Mesendoderm (in vitro differentiated cells): ENCODE results near the gene SNAPC2.

Experiments used
- DNase-seq: peaks from one replicate; pipeline ENCODE4 v3.0.0; 2013
- H2AK5ac ChIP-seq: 2 replicates; pipeline ENCODE4 v1.6.1; 2013; ENCODE audit warnings: low read length, inconsistent platforms
- H2BK120ac ChIP-seq: 2 replicates; pipeline ENCODE4 v1.6.1; 2013; ENCODE audit warnings: low read depth, mild to moderate bottlenecking, low read length, moderate library complexity, mixed read lengths
- H2BK15ac ChIP-seq: replicated peaks from 2 replicates; pipeline ENCODE4 v1.6.1; 2013; ENCODE audit warnings: low read depth, mild to moderate bottlenecking, moderate library complexity
- H2BK5ac ChIP-seq: 2 replicates; pipeline ENCODE4 v1.6.1; 2013; ENCODE audit warnings: low read length, inconsistent platforms
- H3K18ac ChIP-seq: 2 replicates; pipeline ENCODE4 v1.6.1; 2013; ENCODE audit warnings: mild to moderate bottlenecking, low read length, mixed read lengths
- H3K23ac ChIP-seq: one replicate; pipeline ENCODE4 v1.6.1; 2013; ENCODE audit warnings: low read length
- H3K27ac ChIP-seq: 2 replicates; pipeline ENCODE4 v1.5.1; 2013; ENCODE audit warnings: low read depth, mild to moderate bottlenecking, inconsistent platforms, low read length, moderate library complexity
- H3K27me3 ChIP-seq: 2 replicates; pipeline ENCODE4 v1.6.1; 2013; ENCODE audit warnings: low read length, control low read depth, mild to moderate bottlenecking, inconsistent platforms; ENCODE audit not compliant: insufficient read depth, poor library complexity
- H3K36me3 ChIP-seq: 2 replicates; pipeline ENCODE4 v1.6.1; 2013; ENCODE audit warnings: low read length, inconsistent platforms; ENCODE audit not compliant: control insufficient read depth, insufficient read depth
- H3K4ac ChIP-seq: one replicate; pipeline ENCODE4 v1.6.1; 2013; ENCODE audit warnings: low read depth, mild to moderate bottlenecking, low read length, moderate library complexity
- H3K4me1 ChIP-seq: 2 replicates; pipeline ENCODE4 v1.6.1; 2013; ENCODE audit warnings: low read depth, low read length, inconsistent platforms; ENCODE audit not compliant: control insufficient read depth
- H3K4me2 ChIP-seq: 2 replicates; pipeline ENCODE4 v1.6.1; 2013; ENCODE audit warnings: low read length
- H3K4me3 ChIP-seq: 2 replicates; pipeline ENCODE4 v1.5.1; 2013; ENCODE audit warnings: mild to moderate bottlenecking, low read length
- H3K56ac ChIP-seq: one replicate; pipeline ENCODE4 v1.6.1; 2013; ENCODE audit warnings: low read length
- H3K79me1 ChIP-seq: 2 replicates; pipeline ENCODE4 v1.6.1; 2013; ENCODE audit warnings: low read length, inconsistent platforms
- H3K79me2 ChIP-seq: 2 replicates; pipeline ENCODE4 v1.6.1; 2013; ENCODE audit warnings: mild to moderate bottlenecking, low read length; ENCODE audit not compliant: control insufficient read depth, insufficient read depth
- H3K9ac ChIP-seq: 2 replicates; pipeline ENCODE4 v1.6.1; 2013; ENCODE audit warnings: low read length, inconsistent platforms
- H4K5ac ChIP-seq: one replicate; pipeline ENCODE4 v1.6.1; 2013; ENCODE audit warnings: low read length
- H4K8ac ChIP-seq: one replicate; pipeline ENCODE4 v1.6.1; 2013; ENCODE audit warnings: low read depth, mild to moderate bottlenecking, control low read depth, low read length, moderate library complexity
- WGBS: extraction: QIAGEN DNeasy Blood & Tissue Kit; methylation state at CpG from one replicate; pipeline ENCODE4 v1.1.7; 2013; ENCODE audit warnings: low lambda C conversion rate, missing lambda C conversion rate; ENCODE audit not compliant: insufficient coverage; ENCODE audit errors: extremely low coverage; 5-methylcytosine and 5-hydroxymethylcytosine counted together

SNAPC2 gene

DNA sequence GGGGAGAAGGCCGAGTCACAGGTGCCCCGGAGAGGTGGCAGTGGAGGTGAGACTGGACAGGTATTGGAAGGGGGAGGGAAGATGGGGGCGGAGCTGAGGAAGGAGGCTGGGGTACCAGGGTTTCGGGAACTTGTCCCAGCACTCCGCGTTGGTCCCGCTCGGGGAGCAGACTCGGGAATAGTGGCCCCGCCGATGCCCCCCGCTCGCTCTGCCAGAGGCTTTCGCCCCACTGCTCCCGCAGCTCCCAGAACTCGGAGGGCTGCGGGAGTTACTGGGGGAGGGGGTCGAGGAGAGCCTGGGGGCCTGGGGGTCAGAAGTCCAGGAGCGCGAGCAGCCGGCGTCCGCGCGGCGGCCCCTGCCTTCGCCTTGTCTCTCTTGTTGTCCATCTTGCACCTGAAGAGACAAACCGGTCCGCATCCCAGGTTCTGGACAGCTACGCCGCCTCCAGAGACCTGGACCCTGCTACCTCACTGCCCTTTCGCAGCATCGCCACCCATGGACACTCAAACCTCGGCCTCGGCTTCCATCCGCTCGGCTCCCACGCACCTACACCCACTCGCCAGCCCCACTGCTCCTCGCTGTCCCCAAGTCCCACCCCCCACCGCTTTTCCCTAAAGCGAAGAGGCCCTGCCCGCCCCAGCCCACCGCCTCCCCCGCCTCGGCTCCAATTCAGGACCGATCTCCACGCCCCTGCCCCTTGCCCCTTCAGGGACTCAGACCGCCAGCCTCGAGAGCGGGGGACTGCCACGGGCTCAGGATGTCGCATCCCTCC lies 46.6 kb upstream of the SNAPC2 start:
- H4K8ac ChIP-seq = no peak overlapping the region
- DNase-seq = no peak
- no peaks in the 10 kb centered on the region for H3K79me2 ChIP-seq
- H3K4me3 ChIP-seq = no peak overlapping the region
- no peaks in the 10 kb centered on the region for H3K36me3 ChIP-seq
- no peak overlapping the region for H2BK15ac ChIP-seq
- H3K27me3 ChIP-seq = peaks cover 7% of the 10 kb centered on the region
- no CpG with 5 or more reads among the region's 53 CpGs for WGBS
- peak overlapping the region; percentile 49 for H3K56ac ChIP-seq
- H3K27ac ChIP-seq = no peak overlapping the region
- H2BK120ac ChIP-seq = no peak overlapping the region
- no peak overlapping the region for H3K4ac ChIP-seq
- no peaks in the 10 kb centered on the region for H3K79me1 ChIP-seq
- H3K4me1 ChIP-seq = no peaks in the 10 kb centered on the region
- H3K9ac ChIP-seq = no peak overlapping the region
- peak overlapping the region; percentile 22 for H3K18ac ChIP-seq
- no peak overlapping the region for H2AK5ac ChIP-seq
- H3K4me2 ChIP-seq = peak overlapping the region; percentile 22
- no peak overlapping the region for H4K5ac ChIP-seq
- H2BK5ac ChIP-seq = no peak overlapping the region
- no peak overlapping the region for H3K23ac ChIP-seq

DNA sequence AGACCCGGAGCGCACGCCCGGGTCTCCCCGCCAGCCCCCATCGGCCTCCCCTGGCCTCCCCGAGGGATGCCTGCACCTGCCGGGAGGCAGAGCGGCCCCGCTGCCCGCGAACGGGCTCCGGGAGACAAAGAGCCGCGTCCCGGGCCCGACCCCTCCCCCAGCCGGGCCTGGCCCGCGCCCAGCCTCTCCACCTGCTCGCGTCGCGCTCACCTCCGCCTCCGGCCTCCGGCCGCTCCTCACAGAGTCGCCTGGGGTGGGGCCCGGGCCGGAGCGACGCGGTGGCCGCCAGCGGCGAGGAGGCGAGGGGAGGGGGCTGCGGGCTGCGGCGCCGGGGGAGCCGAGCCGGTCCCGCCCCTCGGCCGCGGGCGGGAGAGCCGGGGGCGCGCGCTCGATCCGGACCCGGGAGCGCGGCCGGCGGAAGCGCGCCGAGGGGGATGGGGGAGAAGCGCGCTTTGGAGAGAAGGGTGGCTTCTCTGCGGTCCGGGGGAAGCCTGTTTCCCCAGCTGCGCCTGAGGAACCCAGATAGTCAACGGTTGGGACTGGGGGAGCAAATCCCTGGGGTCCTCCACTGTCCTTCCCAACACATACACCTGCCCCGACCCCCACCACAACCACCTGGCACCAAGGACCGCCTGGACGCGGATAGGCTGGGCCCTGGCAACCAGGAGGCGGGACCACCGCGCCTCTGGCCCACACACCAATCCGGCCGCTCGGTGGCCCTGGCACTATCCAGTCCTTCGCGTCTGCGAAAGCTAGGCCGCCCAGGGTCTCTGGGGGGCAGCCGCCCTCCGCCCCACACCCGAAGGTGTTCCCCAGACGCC lies 45.9 kb upstream of the SNAPC2 start, which contains the start of gene PRR36:
Gene PRR36, minus strand, starts transcription at position 315 of the 821 bp plus-strand sequence. CDS start 701 bp downstream, outside the sequence.
- peak within 1 kb of the TSS; percentile 22 for H3K18ac ChIP-seq
- H3K4ac ChIP-seq = no peak within 1 kb of the TSS
- no peaks in the 10 kb centered on the region for H3K79me1 ChIP-seq
- no peak within 1 kb of the TSS for H3K9ac ChIP-seq
- peak; percentile 71 for DNase-seq
- no peak within 1 kb of the TSS for H3K27ac ChIP-seq
- H2BK15ac ChIP-seq = no peak within 1 kb of the TSS
- H3K4me2 ChIP-seq = peak within 1 kb of the TSS; percentile 73
- no peak within 1 kb of the TSS for H4K5ac ChIP-seq
- no peak within 1 kb of the TSS for H2BK5ac ChIP-seq
- H3K4me1 ChIP-seq = no peaks in the 10 kb centered on the region
- H3K56ac ChIP-seq = peak within 1 kb of the TSS; percentile 49
- H3K79me2 ChIP-seq = no peaks in the 10 kb centered on the region
- H3K23ac ChIP-seq = no peak within 1 kb of the TSS
- no peak within 1 kb of the TSS for H4K8ac ChIP-seq
- no peak within 1 kb of the TSS for H2BK120ac ChIP-seq
- peaks cover 7% of the 10 kb centered on the region for H3K27me3 ChIP-seq
- no peak within 1 kb of the TSS for H2AK5ac ChIP-seq
- no peaks in the 10 kb centered on the region for H3K36me3 ChIP-seq
- WGBS = no CpG with 5 or more reads among the region's 88 CpGs
- peak within 1 kb of the TSS; percentile 38 for H3K4me3 ChIP-seq

DNA sequence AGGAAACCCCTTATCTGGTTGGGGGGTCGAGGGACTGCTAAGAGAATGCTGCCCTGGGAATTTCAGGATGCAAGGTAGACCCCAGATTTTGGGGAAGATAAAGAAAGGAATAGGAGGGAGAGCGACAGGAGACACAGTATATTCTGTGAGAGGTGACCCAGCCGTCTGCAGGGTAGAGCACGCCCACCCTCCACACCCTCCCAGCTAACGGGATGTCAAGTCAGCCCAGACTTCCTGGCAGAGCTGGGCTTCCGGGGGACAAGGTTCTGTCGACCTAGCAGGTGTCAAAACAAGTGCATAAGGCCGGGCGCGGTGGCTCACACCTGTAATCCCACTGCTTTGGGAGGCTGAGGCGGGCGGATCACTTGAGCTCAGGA lies 45.3 kb upstream of the SNAPC2 start:
- Histone ChIP-seq H3K18ac (no peak overlapping the region), H3K9ac (no peak overlapping the region), H2AK5ac (no peak overlapping the region), H3K27ac (no peak overlapping the region), H2BK5ac (no peak overlapping the region), H3K79me1 (no peaks in the 10 kb centered on the region), H3K4me2 (peak overlapping the region; percentile 31), H3K4me1 (no peaks in the 10 kb centered on the region), H3K27me3 (peaks cover 7% of the 10 kb centered on the region), H4K8ac (no peak overlapping the region), H3K79me2 (no peaks in the 10 kb centered on the region), H3K36me3 (no peaks in the 10 kb centered on the region), H3K23ac (no peak overlapping the region), H3K4me3 (no peak overlapping the region), H2BK15ac (no peak overlapping the region), H3K56ac (no peak overlapping the region), H2BK120ac (no peak overlapping the region), H4K5ac (no peak overlapping the region), H3K4ac (no peak overlapping the region)
- no CpG with 5 or more reads among the region's 12 CpGs for WGBS
- no peak for DNase-seq

DNA sequence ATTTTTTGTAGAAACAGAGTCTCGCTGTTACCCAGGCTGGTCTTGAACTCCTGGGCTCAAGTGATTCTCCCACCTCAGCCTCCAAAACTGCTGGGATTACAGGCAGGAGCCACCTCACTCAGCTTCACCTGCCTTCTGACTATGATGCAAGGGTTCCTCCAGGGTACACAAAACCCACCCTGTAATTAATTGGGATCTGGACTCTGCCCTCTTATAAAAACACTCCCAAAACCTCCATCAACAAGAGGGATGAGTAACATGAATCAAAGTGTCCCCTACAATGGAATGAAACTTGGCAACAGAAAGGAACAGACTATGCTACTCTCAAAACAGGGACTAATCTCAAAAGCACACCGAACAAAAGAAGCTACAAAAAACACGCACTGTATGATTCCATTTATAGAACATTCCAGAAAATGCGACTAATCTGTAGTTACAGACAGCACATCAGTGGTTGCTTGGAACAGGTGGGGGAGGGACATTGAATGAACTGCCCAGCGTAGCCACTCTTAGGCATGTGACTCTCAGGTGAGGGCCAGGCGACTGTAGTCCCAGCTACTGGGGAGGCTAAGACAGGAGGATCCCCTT lies 42.8 kb upstream of the SNAPC2 start:
- Histone ChIP-seq H3K79me1 (no peaks in the 10 kb centered on the region), H3K9ac (no peak overlapping the region), H4K5ac (no peak overlapping the region), H3K27me3 (peaks cover 7% of the 10 kb centered on the region), H2BK15ac (no peak overlapping the region), H3K27ac (no peak overlapping the region), H2BK5ac (no peak overlapping the region), H3K4me1 (no peaks in the 10 kb centered on the region), H3K18ac (no peak overlapping the region), H3K4me3 (no peak overlapping the region), H3K23ac (no peak overlapping the region), H4K8ac (no peak overlapping the region), H3K4ac (no peak overlapping the region), H2BK120ac (no peak overlapping the region), H3K79me2 (no peaks in the 10 kb centered on the region), H3K4me2 (no peak overlapping the region), H3K36me3 (no peaks in the 10 kb centered on the region), H2AK5ac (no peak overlapping the region), H3K56ac (no peak overlapping the region)
- WGBS = no CpG with 5 or more reads among the region's 6 CpGs
- no peak for DNase-seq

DNA sequence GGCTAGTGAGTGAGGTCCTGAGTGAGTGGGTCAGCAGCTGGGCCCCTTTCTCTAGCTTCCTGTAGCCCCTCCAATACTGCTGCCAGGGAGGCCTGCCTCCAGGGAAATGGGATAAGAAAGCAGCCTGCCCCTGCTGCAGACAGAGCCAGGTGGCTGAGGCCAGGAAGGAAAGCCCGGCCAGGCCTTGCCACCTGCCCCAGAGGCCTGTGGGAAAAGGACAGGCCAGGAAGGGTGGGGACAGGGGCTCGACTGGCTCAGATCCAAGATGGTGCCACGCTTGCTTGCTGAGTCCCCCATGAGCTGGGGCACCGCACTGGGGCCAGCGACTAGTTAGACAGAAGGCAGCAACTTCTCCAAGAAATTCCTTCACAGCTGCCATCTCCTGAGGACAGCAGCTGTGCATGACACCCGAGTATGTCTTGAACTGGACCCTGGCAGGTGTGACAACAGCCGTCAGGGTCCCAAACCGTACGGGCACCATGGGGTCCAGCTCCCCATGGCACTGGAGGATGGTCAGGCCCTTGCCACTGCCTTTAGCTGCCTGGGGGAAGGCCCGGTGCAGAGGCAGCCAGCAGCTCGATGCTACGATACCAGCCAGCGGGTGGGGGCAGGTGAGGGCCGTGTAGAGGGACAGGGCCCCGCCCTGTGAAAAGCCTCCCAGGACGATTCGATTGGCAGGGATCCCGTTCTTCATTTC lies 40.9 kb upstream of the SNAPC2 start:
- no peak overlapping the region for H3K4ac ChIP-seq
- no peak overlapping the region for H2AK5ac ChIP-seq
- H3K56ac ChIP-seq = no peak overlapping the region
- no peaks in the 10 kb centered on the region for H3K27me3 ChIP-seq
- no peaks in the 10 kb centered on the region for H3K36me3 ChIP-seq
- H3K23ac ChIP-seq = no peak overlapping the region
- WGBS = no CpG with 5 or more reads among the region's 18 CpGs
- no peak for DNase-seq
- no peaks in the 10 kb centered on the region for H3K79me2 ChIP-seq
- H4K8ac ChIP-seq = no peak overlapping the region
- no peak overlapping the region for H3K18ac ChIP-seq
- no peak overlapping the region for H3K4me3 ChIP-seq
- H3K27ac ChIP-seq = no peak overlapping the region
- H3K4me2 ChIP-seq = no peak overlapping the region
- no peak overlapping the region for H4K5ac ChIP-seq
- H2BK5ac ChIP-seq = no peak overlapping the region
- H3K4me1 ChIP-seq = no peaks in the 10 kb centered on the region
- H2BK15ac ChIP-seq = no peak overlapping the region
- no peak overlapping the region for H3K9ac ChIP-seq
- H3K79me1 ChIP-seq = no peaks in the 10 kb centered on the region
- no peak overlapping the region for H2BK120ac ChIP-seq
